Peyer's patch (tissue), 4 donors: ENCODE measurements around the gene NRARP. TPM values are rescaled to one million over a fixed set of nuclear protein-coding genes. Genes with fewer than 3 reads are reported as not detected.
A peak's percentile ranks its signal among the peaks of the same experiment; 100 is the strongest.

Source experiments
- DNase-seq, 3 donors: peaks; one replicate each; pipeline ENCODE4 v3.0.0-alpha.2; 2017 to 2019
- H3K27ac ChIP-seq, 4 donors: fragments of 200-600 bp; sonication (generic); one replicate each; pipeline ENCODE4 v1.5.1; 2016 to 2019
- H3K27me3 ChIP-seq, 2 donors: fragments of 200-600 bp; sonication (generic); one replicate each; pipeline ENCODE4 v1.5.1; 2019
- H3K36me3 ChIP-seq, 3 donors: fragments of 200-600 bp; sonication (generic); one replicate each; pipeline ENCODE4 v1.5.1; 2016 to 2019
- H3K4me1 ChIP-seq, 4 donors: fragments of 200-600 bp; sonication (generic); one replicate each; pipeline ENCODE4 v1.5.1; 2016 to 2019
- H3K4me3 ChIP-seq, 4 donors: fragments of 200-600 bp; sonication (generic); 1 replicate in 3 of 4; 2 replicates in 1 of 4; pipeline ENCODE4 v1.5.1; 2016 to 2019; ENCODE audit warnings: mild to moderate bottlenecking in 1 of 4
- H3K9me3 ChIP-seq, 4 donors: fragments of 200-600 bp; sonication (generic); one replicate each; pipeline ENCODE4 v1.5.1; 2016 to 2019; ENCODE audit warnings: mild to moderate bottlenecking in 1 of 4
- POLR2A ChIP-seq, 2 donors: fragments of 450-650 bp; IDR thresholded peaks; one replicate each; pipeline ENCODE4 v1.5.1; 2017; ENCODE audit warnings: antibody characterized with exemption in 2 of 2, mild to moderate bottlenecking in 2 of 2, moderate library complexity in 2 of 2
- total RNA-seq, 4 donors: library from RNA; depleted of rRNA; stranded (reverse); fragments of >200 nt; gene quantifications; one replicate each; pipeline ENCODE4 v1.1.0, GENCODE V29; 2016
- TF ChIP-seq, protein P1 (sequence below), 6 experiments: fragments of 450-650 bp in 4 of 6; fragments of 200-600 bp in 2 of 6; sonication (generic) in 1 of 6; IDR thresholded peaks; one replicate each; pipeline ENCODE4 v1.5.1; 2017 to 2019; ENCODE audit warnings: antibody characterized with exemption in 6 of 6, mild to moderate bottlenecking in 3 of 6, moderate library complexity in 1 of 6

The NRARP gene
- total RNA-seq, 4 donors from 2014 or later = 35.3 to 56.1 (median 43.8) TPM

DNA sequence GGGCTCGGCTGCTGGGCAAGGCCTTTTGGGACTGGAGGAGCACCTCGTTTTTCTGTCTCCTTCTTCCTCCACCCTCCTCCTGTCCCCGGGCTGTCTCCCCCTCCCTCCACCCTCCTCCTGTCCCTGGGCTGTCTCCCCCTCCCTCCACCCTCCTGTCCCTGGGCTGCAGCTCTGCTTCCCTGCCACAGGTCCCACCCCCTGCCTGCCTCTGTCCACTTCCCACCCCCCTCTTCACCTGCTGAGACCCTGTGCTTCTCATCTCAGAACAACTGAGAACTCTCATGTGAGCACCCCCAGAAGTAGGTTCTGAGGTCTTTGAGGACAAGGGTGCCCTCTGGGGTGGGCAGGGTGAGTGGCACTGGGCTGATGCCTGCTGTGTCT lies 30.4 kb downstream of the NRARP start:
- DNase-seq = no peak
- H3K4me1 ChIP-seq = peaks cover 11 to 36% (median 18%) of the 10 kb centered on the region in 4 donors
- no peak overlapping the region for H3K4me3 ChIP-seq
- H3K27ac ChIP-seq = no peak overlapping the region
- TF ChIP-seq, protein P1, sequence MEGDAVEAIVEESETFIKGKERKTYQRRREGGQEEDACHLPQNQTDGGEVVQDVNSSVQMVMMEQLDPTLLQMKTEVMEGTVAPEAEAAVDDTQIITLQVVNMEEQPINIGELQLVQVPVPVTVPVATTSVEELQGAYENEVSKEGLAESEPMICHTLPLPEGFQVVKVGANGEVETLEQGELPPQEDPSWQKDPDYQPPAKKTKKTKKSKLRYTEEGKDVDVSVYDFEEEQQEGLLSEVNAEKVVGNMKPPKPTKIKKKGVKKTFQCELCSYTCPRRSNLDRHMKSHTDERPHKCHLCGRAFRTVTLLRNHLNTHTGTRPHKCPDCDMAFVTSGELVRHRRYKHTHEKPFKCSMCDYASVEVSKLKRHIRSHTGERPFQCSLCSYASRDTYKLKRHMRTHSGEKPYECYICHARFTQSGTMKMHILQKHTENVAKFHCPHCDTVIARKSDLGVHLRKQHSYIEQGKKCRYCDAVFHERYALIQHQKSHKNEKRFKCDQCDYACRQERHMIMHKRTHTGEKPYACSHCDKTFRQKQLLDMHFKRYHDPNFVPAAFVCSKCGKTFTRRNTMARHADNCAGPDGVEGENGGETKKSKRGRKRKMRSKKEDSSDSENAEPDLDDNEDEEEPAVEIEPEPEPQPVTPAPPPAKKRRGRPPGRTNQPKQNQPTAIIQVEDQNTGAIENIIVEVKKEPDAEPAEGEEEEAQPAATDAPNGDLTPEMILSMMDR (IDR thresholded peaks at IDR 0.05) = no peak
- TF ChIP-seq POLR2A (IDR thresholded peaks at IDR 0.05) = no peak
- H3K9me3 ChIP-seq = no peaks in the 10 kb centered on the region
- no peaks in the 10 kb centered on the region for H3K27me3 ChIP-seq
- peaks cover 0 to 29% (median 0%) of the 10 kb centered on the region in 3 donors for H3K36me3 ChIP-seq

- no peak for DNase-seq
- H3K27ac ChIP-seq = no peak overlapping the region
- peaks cover 0 to 35% (median 0%) of the 10 kb centered on the region in 3 donors for H3K36me3 ChIP-seq
These were observed 31.0 kb downstream of the NRARP start for GRCh38 chr9:137270929-137271695.

DNA sequence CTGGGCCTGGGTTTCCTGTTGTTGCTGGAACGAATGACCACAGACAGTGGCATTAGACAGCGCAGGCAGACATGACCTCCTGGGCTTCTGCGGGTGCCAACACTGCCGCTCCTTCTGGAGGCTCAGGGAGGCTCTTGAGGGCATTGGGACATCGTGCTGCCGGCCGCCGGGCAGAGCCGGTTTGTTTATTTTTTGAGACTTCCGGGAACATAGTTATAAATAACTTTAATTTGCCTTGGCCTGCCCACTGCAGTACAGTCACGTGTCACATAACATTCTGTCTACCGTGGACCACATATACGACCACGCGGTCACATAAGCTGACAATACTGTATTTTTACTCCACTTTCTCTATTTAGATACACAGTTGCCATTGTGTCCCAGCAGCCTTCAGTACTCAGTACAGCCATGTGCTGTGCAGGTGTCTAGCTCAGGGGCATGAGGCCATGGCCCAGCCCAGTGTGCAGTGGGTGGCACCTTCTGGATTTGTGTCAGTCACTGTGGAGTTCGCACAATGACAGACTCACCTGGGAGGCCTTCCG lies 32.8 kb downstream of the NRARP start:
- Histone ChIP-seq H3K27ac (peak overlapping the region; percentile 50 to 66 (median 59)), H3K36me3 (peaks cover 0 to 51% (median 0%) of the 10 kb centered on the region in 3 donors), H3K4me3 (peak overlapping the region in 3 of 4 donors; percentile 14 to 36 (median 20))

More at GRCh38 chr9:137270929-137271695, 31.0 kb downstream of the NRARP start:
- Histone ChIP-seq H3K9me3 (no peaks in the 10 kb centered on the region), H3K4me3 (no peak overlapping the region), H3K4me1 (peaks cover 6 to 30% (median 13%) of the 10 kb centered on the region in 4 donors), H3K27me3 (no peaks in the 10 kb centered on the region)
- TF ChIP-seq, protein P1 (IDR thresholded peaks at IDR 0.05) = no peak
- TF ChIP-seq POLR2A (IDR thresholded peaks at IDR 0.05) = no peak

DNA sequence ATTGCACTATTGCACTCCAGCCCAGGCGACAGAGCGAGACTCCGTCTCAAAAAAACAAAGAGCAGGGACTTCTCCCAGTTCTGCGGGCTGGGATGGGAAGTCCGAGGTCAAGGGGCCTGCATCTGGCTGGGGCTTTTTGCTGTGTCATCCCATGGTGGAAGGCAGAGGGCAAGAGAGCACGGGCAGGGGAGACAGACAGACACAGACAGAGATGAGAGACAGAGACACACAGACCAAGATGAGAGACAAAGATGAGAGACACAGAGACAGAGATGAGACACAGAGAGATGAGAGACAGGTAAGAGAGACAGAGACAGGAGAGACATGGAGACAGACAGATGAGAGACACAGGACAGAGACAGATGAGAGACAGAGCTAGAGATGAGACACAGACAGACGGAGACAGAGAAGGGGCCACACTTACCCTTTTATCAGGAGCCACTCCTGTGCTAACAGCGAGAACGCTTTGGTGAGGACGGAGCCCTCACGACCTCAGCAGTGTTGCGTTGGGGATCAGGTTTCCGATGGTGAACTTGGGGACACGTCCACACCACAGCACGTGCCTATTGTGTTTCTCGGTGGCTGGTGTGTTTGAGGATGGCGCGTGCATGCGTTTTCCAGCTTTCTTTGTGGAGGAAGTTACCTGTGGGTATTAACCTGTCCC lies 33.4 kb downstream of the NRARP start:
- H3K27ac ChIP-seq = peak overlapping the region; percentile 50 to 66 (median 59)
- DNase-seq = no peak
- TF ChIP-seq, protein P1 (IDR thresholded peaks at IDR 0.05) = no peak
- no peak for TF ChIP-seq POLR2A (IDR thresholded peaks at IDR 0.05)
- peaks cover 0 to 58% (median 0%) of the 10 kb centered on the region in 3 donors for H3K36me3 ChIP-seq
- peaks cover 0 to 24% (median 10%) of the 10 kb centered on the region in 4 donors for H3K4me1 ChIP-seq
- H3K4me3 ChIP-seq = peak overlapping the region in 3 of 4 donors; percentile 14 to 36 (median 20)
- no peaks in the 10 kb centered on the region for H3K9me3 ChIP-seq
- H3K27me3 ChIP-seq = no peaks in the 10 kb centered on the region

More for the DNA sequence above, 32.8 kb downstream of the NRARP start:
- peak in 2 of 3 donors; percentile 69 to 77 for DNase-seq
- Histone ChIP-seq H3K4me1 (peaks cover 3 to 24% (median 12%) of the 10 kb centered on the region in 4 donors), H3K9me3 (no peaks in the 10 kb centered on the region), H3K27me3 (no peaks in the 10 kb centered on the region)
- no peak for TF ChIP-seq POLR2A (IDR thresholded peaks at IDR 0.05)
- TF ChIP-seq, protein P1 (IDR thresholded peaks at IDR 0.05) = no peak

- Histone ChIP-seq H3K27me3 (no peaks in the 10 kb centered on the region), H3K4me1 (peaks cover 0 to 24% (median 10%) of the 10 kb centered on the region in 4 donors), H3K36me3 (peaks cover 0 to 57% (median 0%) of the 10 kb centered on the region in 3 donors), H3K27ac (peak overlapping the region in 2 of 4 donors; percentile 50 to 66), H3K9me3 (no peaks in the 10 kb centered on the region), H3K4me3 (peak overlapping the region in 1 of 4 donors; percentile 36)
- peak in 2 of 3 donors; percentile 69 to 79 for DNase-seq
- TF ChIP-seq POLR2A (IDR thresholded peaks at IDR 0.05) = no peak
- TF ChIP-seq, protein P1 (IDR thresholded peaks at IDR 0.05) = no peak
These were observed 34.1 kb downstream of the NRARP start for GRCh38 chr9:137267933-137268355.
